GM19452 (cell line): Measurements from ENCODE around the gene SIL1.
"Not testable (repeated sequence)": the region's sequence is repeated elsewhere in the genome, so short reads cannot be mapped to it uniquely, and the experiment has no call there.

Experiments
- ATAC-seq: cut with Tn5 transposase; IDR thresholded peaks from one replicate; pipeline ENCODE4 v1.9.1; 2021; ENCODE audit not compliant: unreplicated experiment

SIL1 gene

GRCh38 chr5:139177809-139178588 is 20.2 kb downstream of the SIL1 start:
- ATAC-seq, result peak; percentile 56

GRCh38 chr5:139177281-139177680 is 20.9 kb downstream of the SIL1 start:
- ATAC-seq, result not testable (repeated sequence)

DNA sequence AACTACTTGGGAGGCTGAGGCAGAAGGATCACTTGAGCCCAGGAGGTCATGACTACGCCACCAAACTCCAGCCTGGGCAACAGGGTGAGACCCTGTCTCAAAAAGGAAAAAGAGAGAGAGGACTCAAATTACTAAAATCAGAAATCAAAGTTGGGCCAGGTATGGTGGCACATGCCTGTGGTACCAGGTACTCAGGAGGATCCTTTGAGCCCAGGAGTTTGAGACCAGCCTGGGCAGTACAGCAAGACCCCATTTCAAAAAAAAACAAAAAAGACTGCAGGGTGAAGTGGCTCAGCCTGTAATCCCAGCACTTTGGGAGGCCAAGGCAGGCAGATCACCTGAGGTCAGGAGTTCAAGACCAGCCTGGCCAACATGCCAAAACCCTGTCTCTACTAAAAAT is 23.8 kb downstream of the SIL1 start:
- not testable (repeated sequence) for ATAC-seq

- ATAC-seq, result no peak
Measured at GRCh38 chr5:139171779-139172404, 26.3 kb downstream of the SIL1 start.

DNA sequence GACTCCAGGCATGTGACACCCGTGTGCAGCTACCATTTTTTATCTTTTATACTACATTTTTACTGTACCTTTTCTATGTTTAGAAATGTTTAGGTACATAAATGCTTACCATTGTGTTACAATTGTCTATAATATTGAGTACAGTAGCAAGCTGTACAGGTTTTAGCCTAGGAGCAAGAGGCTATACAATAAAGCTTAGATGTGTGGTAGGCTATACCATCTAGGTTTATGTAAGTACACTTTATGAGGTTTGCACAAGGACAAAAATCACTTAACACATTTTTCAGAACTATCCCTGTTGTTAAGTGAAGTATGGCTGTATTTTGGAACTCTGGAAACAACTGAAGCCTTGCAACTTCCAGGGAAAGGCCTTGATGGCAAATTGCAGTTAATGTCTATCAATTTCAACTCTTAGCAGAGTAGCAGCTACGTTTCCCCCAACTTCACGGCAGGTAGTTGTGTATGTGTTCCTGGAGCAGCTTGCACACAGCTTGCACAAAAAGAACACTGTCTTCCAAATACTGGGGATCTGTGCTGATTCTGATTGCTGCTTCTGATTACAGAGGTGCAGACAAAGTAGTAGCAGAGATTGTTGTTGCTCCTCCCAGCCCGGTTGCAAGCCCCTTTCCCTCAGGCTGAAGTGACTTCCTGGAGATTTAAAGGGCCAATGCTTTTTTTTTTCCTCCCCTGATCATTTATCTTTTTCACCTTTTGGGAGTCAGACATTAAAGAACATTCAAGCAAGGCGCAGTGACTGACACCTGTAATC is 30.0 kb downstream of the SIL1 start:
- ATAC-seq, result no peak

DNA sequence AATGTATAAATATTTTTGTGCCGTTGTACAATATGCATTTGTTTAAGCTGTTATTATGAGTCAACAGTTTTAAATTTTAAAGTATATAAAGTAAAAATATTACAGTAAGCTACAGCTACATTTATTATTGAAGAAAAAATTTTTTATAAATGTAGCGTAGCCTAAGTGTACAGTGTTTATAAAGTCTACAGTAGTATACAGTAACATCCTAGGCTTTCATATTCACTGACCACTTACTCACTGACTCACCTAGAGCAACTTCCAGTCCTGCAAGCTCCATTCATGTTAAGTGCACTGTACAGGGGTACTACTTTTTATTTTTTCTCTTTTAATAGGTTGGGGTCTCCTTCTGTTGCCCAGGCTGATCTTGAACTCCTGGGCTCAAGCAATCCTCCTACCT is 30.6 kb downstream of the SIL1 start:
- no peak for ATAC-seq

DNA sequence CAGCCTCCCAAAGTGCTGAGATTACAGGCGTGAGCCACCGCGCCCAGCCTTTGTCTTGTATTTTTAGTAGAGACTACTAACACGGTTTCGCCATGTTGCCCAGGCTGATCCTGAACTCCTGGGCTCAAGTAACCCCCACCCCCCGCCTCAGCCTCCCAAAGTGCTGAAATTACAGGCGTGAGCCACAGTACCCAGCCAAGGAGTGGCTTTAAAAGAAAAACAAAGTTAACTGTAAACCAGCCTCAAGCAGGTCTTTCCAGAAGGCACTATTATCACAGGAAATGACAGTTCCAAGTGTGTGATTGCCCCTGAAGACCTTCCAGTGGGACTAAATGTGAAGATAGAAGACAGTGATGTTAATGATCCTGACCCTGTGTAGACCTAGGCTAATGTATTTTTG is 31.1 kb downstream of the SIL1 start:
- no peak for ATAC-seq

DNA sequence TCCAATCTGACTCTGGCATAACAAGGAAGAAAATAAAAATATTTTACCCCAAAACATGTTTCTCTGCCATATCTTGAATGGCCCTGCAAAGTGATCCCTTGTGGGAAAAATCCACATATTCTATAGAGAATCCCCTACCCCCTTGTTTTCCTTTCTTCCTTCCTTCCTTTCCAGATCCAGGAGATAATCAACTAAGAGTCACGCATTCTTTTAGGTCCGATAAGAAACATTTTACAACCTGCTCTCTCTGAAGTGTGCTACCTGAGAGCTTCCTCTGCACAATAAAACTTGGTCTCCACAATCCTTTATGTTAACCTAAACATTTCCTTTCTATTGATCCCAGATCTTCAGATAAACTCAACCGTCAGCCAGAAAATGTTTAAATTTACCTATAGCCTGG is 33.3 kb downstream of the SIL1 start:
- ATAC-seq, result not testable (repeated sequence)

DNA sequence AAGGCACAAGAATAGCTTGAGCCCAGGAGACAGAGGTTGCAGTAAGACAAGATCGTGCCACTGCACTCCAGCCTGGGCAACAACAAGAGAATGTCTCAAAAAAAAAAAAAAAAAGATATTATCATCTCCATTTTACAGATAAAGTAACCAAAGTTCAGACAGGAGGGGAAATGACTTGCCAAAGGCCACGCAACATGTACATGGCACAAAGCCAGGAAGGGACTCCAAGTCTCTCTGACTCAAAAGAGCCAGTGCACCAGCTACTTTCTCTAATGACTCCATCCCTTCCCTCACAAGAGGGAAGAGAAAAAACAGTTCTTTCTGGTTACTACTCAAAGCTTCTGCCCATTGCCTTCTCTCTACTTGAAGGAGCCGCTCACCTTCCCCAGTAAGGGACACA is 34.1 kb downstream of the SIL1 start:
- no peak for ATAC-seq

GRCh38 chr5:139162448-139162847 is 35.7 kb downstream of the SIL1 start:
- no peak for ATAC-seq

DNA sequence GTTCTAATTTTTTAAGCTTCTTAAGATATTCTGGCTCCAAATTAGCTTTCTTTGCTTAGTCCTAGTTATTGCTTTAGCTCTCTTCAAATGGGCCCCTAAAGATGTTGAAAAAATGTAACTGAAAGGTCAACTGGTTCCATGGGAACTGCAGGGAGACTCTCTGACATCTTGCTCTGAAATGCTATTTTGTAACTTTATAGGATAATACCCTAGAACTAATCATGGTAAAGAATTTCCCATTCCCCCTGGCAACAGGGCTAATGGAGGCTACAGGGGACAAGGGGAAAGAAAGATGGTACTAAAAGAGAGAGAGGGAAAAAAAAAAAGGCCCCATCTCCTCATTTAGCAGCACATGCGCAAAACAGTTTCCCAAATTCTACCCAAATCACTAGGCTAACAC is 39.4 kb downstream of the SIL1 start:
- no peak for ATAC-seq

DNA sequence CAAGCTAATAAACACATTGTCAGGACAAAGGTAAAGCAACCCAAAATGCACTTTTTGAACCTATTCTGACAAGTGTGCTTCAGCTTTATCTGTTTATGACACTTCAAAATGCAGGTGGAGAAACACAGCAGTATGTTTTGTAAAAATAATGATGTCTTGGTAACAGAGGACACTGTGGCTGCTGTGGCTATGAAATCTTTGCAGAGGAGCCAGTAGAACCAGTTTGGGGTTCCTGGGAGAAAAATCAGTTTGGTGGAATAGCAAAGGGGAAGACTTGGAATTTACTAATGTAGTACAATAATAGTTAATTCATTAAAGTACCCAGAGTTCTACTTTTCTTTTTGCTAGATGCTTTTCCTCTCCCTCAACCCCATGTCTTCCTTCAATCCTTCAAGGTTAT is 40.6 kb downstream of the SIL1 start:
- ATAC-seq, result no peak

DNA sequence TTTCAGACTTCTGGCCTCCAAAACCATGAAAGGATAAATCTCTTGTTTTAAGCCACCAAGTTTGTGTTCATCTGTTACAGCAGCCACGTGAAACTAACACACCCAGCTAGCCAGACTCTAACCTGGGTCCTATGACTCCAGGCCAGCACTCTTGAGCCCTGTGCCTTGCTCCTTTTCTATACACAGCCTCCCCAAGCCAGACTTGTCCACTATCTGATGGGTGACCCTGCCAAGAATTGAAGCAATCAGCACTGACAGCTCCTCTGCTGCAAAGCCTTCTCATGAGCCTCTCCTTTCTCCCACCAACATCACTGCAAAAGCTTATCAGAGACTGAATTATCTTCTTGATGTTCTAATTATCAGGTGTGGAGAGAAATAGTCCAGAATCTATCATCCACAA is 41.4 kb downstream of the SIL1 start:
- ATAC-seq, result no peak

DNA sequence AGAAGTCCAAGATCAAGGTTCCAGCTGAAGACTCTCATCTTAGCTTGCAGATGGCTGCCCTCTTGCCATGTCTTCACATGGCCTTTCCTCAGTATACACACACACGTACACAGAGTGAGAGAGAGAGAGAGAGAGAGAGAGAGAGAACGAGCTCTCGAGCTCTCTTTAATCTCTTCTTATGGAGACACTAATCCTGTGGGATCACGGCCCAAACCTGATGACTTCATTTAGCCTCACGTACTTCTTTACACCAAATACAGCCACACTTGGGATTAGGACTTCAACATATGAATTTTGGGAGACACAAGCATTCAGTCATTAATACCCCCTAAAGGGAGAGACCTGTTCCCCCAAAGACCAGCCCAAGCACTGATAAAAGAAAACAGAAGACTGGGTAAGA is 42.8 kb downstream of the SIL1 start:
- ATAC-seq, result no peak

DNA sequence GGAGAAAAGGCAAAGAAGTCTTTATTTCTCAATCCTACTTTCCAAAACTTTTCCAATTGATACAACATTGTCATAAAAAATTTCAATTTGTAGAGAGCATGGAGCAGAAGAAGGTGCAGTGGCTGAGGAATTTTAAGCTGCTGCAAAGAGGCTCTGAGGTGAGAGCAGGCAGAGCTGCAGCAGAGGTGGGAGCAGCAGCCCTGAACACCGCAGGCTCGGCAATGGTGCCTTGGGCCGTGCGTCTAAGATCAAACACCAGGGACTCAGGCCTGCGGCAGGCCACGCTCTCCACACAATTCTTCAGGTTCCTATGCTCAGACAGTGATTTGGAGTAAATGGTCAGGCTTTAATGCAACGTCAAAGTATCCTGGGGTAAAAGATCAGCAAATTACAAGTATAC is 46.3 kb downstream of the SIL1 start:
- no peak for ATAC-seq

DNA sequence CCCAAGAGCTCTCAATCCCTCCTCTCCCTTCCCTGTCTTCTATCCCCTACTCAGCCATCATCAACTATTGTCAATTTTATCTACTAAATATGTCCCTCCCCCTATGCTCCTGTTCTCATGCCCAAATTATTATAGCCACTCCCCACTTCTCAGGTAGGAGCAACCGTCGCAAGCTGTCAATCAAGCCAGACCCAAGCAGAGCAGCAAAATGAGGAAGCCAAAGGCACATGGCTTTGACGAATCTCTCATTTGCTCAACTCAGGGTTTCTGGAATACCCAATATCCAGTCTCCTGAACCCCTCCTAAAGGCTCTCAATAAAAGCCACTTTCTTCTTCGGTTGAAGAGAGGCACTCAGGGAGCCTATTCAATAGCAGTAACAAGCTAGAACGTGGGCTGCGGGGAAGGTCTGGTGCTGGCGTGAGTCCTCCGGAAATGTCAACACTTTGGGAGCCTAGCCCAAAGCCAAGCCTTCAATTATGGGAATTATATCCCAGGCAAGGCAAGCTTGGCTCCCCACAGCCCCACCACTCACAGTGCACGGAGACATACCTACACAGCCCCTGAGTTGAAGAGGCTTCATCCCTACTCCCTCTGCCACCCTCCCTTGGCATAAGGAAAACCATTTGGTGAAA is 47.7 kb downstream of the SIL1 start:
- ATAC-seq, result no peak

DNA sequence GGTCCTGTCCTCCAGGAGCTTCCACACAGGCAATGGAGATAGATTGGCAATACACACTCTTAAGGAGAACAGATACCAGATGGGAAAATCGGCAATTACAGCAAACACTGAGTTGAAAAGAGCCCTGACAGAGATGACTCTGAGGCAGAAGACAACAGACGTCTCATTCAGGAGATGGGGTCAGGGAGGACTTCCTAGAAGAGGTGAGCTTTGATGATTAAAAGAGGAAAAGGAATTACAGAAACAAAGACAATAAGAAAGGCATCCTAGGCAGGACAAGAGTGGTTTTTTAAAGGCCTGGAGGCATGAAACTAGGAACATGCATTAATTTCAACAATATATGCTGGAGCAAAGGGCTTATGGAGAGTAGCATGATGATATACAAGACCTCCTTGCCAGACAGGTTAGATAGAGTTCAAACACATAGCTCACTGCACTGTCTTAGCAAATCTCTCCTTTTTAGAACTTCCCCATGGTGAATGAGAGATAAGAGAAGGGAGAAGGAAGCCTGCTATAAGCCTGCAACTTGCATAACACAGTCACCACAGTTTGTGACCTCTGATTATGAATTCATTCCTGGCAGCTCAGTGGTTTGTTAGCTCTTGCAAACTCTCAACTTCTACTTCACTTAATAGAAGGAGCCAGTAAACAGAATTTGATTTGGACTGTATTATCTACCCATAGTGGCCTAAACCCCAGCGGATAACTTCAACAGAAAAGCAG is 48.5 kb downstream of the SIL1 start:
- ATAC-seq, result no peak

DNA sequence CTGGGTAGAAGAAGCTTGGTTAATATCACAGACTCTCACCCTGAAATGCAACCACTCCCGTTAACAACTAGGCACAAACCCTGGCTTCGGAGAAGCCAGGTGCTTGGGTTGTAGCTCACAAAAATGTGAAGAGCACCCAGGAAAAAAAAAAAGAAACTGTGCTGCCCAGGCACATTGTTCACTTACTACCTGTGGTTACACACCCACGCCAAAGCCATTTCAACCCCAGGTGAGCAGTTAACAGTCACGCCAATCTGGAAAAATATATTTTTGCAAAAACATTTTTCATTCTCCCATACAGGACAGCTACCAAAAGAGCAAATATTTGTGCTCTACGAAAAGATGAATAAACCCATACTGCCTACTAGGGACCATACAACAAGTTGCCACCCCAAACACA is 49.2 kb downstream of the SIL1 start:
- ATAC-seq, result no peak

DNA sequence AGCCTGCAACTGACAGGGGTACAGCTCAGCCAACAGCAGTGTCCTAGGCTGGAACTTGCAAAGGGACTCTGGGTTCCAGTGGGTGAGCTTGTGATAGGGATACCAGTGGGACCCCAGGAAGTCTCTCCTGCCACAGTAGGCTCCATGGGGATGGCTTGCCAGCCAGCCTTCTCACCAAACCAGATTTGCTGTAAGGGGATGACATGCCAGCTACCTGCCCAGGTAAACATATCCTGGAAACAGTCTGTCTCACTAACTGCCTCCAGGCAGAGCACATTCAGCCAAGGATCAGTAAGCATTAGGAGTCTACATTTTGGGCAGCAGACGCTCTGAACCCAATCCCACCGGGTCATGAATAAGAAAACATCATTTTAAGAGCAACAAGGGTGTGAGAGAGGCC is 49.9 kb downstream of the SIL1 start:
- ATAC-seq, result no peak

DNA sequence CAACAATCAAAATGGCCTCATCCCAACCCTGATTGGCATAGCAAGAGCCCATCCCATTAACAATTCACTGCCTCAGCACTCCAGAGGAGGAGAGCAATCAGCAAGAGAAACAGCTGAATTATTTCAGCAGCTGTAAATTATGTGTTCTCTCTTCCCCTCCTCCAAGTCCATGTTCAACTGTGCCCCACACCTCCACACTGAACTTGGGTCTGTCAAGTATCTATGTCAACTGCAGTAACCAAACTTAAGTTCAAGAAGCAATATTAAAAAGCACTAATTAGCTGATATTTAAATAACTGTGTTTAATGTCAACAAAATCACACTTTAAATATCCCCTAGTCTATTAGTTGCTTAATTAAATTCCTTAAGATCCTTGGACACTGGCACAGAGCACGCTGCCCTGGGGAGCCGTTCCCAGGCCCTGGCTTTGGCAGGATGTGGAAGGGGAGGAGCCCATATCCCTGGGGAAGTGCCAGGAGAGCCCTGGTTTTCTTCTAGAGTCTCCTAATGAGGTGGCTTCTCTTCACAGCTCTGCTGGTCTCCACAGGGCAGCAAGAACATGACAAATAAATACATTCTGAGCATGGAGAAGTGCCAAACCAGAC is 50.6 kb downstream of the SIL1 start:
- ATAC-seq, result no peak
